Activated CD8-positive, alpha-beta T cell treated with anti-CD3 and anti-CD28 coated beads, Interleukin-2, amount 10 ng/mL, durations not matched to agents 7 days and 5 days (primary cell): ENCODE measurements around the gene NLK. TPM values are rescaled to one million over a fixed set of nuclear protein-coding genes. Genes with fewer than 3 reads are reported as not detected.
"Not testable (repeated sequence)": the region's sequence is repeated elsewhere in the genome, so short reads cannot be mapped to it uniquely, and the experiment has no call there.

ENCODE experiments used
- ATAC-seq: fragments of 150-1000 bp; cut with Tn5 transposase; one replicate; pipeline ENCODE4 v1.10.0; 2021; ENCODE audit warnings: moderate library complexity
- CTCF ChIA-PET: fragments of 350-600 bp; sonication (Branson Sonifier 250); formaldehyde crosslinking; loops from one replicate; lab custom pipeline; 2021; ENCODE audit warnings: antibody characterized with exemption; lab: Charles Lee
- POLR2A ChIA-PET: fragments of 350-600 bp; sonication (Branson Sonifier 250); formaldehyde crosslinking; loops from one replicate; lab custom pipeline; 2021; ENCODE audit warnings: antibody characterized with exemption; lab: Charles Lee
- DNase-seq: peaks from one replicate; pipeline ENCODE4 v3.0.0-alpha.2; 2020
- H3K27ac Mint-ChIP-seq: one replicate; pipeline ENCODE4 v1.8.0; 2021; ENCODE audit warnings: mild to moderate bottlenecking, mixed read lengths
- H3K27me3 Mint-ChIP-seq: one replicate; pipeline ENCODE4 v1.8.0; 2021; ENCODE audit warnings: low read depth, mixed read lengths
- H3K36me3 Mint-ChIP-seq: one replicate; pipeline ENCODE4 v1.8.0; 2021; ENCODE audit warnings: low read depth, mixed read lengths
- H3K4me1 Mint-ChIP-seq: one replicate; pipeline ENCODE4 v1.8.0; 2021; ENCODE audit warnings: low read depth, mixed read lengths
- H3K4me3 Mint-ChIP-seq: one replicate; pipeline ENCODE4 v1.8.0; 2021; ENCODE audit warnings: mild to moderate bottlenecking, mixed read lengths
- H3K9me3 Mint-ChIP-seq: one replicate; pipeline ENCODE4 v1.8.0; 2022; ENCODE audit warnings: mixed read lengths; ENCODE audit not compliant: insufficient read depth
- total RNA-seq, 2 experiments: library from RNA; stranded (reverse); gene quantifications; one replicate each; pipeline ENCODE4 v1.2.3, GENCODE V29; 2021

Gene NLK
- total RNA-seq, 2 experiments from 2014 or later: 11.2 to 12.0 TPM

DNA sequence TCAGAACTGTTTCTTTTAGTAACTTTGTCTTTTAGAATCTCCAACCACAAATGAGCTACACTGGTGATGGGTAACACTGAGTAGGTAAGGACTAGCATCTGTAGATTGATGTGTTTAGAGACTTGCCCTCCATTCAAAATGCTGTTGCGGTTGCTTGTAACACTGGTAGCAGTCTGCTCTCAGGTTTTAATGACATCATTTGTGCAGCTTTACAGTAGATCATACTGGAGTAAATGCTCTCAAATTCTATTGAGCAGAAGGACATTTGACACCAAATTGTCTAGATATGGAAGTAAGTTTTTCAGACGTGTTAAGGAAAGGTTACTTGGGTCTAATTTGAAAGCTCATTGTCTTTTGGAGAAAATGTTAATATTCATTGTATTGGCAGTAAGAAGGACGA, 98.8 kb downstream of the NLK start:
- ATAC-seq (no peak), DNase-seq (no peak)
- Mint-ChIP-seq H3K27me3 (no peaks in the 10 kb centered on the region), H3K9me3 (no peaks in the 10 kb centered on the region), H3K4me3 (no peak overlapping the region), H3K36me3 (peaks cover 3% of the 10 kb centered on the region), H3K27ac (no peak overlapping the region), H3K4me1 (no peaks in the 10 kb centered on the region)
- POLR2A ChIA-PET: no interaction called here
- CTCF ChIA-PET: interaction anchor here (0.7 kb wide), 1 partner anchor 212 kb away, joined by 3 read pairs; no protein-coding TSS in a partner anchor

DNA sequence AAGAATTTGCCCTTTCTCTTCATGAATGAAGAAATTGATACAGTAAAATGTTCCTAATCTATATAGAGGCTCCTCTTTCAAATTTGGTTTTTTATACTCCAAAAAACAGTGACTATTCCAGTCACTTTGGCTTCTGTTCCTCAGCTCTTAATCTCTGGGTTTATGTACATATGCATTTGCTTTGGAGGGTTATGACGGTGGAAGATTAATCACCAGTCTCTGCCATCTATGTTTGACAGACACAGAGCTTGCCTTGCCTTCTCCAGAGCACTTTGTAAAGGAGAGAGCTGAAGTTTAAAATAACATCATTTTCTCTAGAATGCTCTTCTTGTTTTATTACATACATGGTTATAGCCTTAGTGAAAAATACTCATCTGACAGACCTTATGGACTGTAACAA, 99.3 kb downstream of the NLK start:
- POLR2A ChIA-PET: no interaction called here
- Mint-ChIP-seq H3K36me3 (peaks cover 3% of the 10 kb centered on the region), H3K27ac (no peak overlapping the region), H3K4me3 (no peak overlapping the region), H3K4me1 (no peaks in the 10 kb centered on the region), H3K9me3 (no peaks in the 10 kb centered on the region), H3K27me3 (no peaks in the 10 kb centered on the region)
- CTCF ChIA-PET: interaction anchor here (0.7 kb wide), 1 partner anchor 212 kb away, joined by 3 read pairs; no protein-coding TSS in a partner anchor
- DNase-seq: no peak
- ATAC-seq: no peak

DNA sequence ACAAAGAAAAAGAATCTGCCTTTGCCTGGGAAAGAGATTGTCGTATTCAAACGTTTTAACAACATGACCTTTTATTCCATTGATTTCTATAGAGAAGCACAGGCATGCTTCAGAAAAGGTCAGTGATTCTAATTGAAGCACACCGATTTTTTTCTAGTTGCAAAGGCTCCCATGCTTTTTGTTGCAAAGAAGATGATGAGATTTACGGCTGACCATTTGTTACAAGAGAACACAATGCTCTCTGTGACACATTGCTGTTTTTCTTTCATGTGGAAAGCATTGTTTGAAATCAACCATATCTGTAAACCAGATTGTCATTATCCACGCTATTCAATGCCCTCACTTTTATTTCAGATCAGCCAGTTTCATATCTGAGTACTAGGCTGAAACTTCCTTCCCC, 99.8 kb downstream of the NLK start:
- CTCF ChIA-PET: no interaction called here
- Mint-ChIP-seq H3K27me3 (no peaks in the 10 kb centered on the region), H3K9me3 (no peaks in the 10 kb centered on the region), H3K36me3 (peaks cover 3% of the 10 kb centered on the region), H3K4me1 (no peaks in the 10 kb centered on the region), H3K27ac (no peak overlapping the region), H3K4me3 (no peak overlapping the region)
- DNase-seq: no peak
- ATAC-seq: no peak
- POLR2A ChIA-PET: no interaction called here

DNA sequence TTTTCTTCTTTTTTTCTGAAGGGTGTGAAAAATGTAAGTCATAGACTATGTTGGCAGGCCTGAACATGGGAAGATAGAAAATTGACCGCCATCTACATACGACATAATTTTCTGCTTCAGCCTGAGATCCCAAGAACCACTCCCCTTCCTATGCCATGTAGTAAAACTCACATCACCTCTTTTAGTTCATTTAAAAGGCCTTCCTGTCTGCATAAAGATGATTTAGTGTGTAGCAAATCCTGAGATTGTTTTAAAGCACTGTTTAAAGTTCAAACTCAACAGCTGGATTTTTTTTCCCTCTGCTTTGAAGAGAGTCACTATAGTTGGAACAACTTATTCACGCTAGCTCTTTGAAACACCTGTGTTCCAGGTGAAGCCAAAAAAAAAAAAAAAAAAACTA, 101.5 kb downstream of the NLK start:
- no peak overlapping the region for H3K4me3 Mint-ChIP-seq
- POLR2A ChIA-PET: no interaction called here
- no peaks in the 10 kb centered on the region for H3K9me3 Mint-ChIP-seq
- DNase-seq (no peak), ATAC-seq (no peak)
- H3K36me3 Mint-ChIP-seq: peaks cover 3% of the 10 kb centered on the region
- no peaks in the 10 kb centered on the region for H3K27me3 Mint-ChIP-seq
- no peaks in the 10 kb centered on the region for H3K4me1 Mint-ChIP-seq
- CTCF ChIA-PET: no interaction called here
- no peak overlapping the region for H3K27ac Mint-ChIP-seq

DNA sequence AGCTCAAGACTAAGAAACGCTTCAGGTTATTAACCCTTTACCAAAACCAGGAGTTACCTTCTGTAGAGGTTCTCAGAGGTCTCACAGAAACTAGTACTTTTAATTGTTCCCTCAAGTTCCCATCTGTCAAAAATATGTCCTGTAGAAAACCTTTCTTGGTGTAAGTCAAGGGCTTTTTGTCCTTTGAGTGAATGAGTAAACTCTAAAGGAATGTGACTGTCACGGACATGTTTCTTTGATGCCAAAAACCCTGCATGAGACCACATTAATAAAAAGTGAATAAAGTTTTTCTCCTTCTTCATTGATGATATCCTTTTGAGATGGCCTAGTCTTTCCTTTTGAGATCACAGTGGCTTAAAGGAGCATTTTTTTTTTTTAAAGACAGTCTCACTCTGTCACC, 102.9 kb downstream of the NLK start:
- no peaks in the 10 kb centered on the region for H3K4me1 Mint-ChIP-seq
- ChIA-PET CTCF (no interaction called here), POLR2A (no interaction called here)
- H3K27me3 Mint-ChIP-seq: no peaks in the 10 kb centered on the region
- no peak overlapping the region for H3K4me3 Mint-ChIP-seq
- DNase-seq (no peak), ATAC-seq (no peak)
- peaks cover 3% of the 10 kb centered on the region for H3K36me3 Mint-ChIP-seq
- no peak overlapping the region for H3K27ac Mint-ChIP-seq
- H3K9me3 Mint-ChIP-seq: no peaks in the 10 kb centered on the region

DNA sequence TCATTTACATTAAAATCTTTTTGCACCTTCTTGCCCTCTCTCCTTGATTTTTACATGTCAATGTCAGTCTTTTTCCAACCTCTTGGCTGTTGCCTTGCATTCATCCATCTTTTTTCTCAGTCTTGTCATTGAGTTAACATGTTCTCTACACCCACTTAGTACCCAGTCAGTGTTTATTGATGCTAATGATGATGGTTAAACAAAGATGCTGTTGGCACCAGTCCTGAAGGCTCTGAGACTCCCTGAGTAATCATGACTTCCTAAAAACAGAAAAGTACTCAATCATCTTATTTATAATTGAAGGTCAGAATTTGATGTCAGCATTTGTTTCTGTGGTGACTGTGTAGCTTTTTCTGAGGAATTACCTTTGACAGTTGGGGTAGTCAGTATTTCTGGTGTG, 104.5 kb downstream of the NLK start:
- Mint-ChIP-seq H3K27ac (no peak overlapping the region), H3K4me1 (no peaks in the 10 kb centered on the region)
- ATAC-seq: no peak

DNA sequence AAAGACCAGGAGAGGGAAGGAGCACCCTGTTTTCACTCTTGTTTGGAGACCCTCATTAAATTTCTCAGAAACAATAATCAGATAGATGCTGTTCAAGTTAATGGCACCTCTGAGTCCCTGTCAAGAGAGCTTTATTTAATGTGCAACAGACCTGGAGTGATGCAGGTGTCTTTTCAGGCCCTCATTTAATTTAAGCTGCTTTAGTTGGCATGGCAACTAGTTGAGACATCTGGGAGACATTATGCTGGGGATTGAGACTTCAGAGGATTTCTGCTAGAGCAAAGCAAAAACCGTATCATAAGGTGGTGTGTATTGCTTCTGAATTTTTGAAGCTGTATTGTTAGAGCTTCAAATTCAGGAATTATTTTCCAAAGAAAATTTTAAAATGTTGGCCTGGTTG, 108.5 kb downstream of the NLK start:
- ChIA-PET POLR2A (no interaction called here), CTCF (no interaction called here)
- ATAC-seq (no peak), DNase-seq (no peak)
- H3K27ac Mint-ChIP-seq: no peak overlapping the region
- no peaks in the 10 kb centered on the region for H3K4me1 Mint-ChIP-seq
- H3K9me3 Mint-ChIP-seq: no peaks in the 10 kb centered on the region
- peaks cover 2% of the 10 kb centered on the region for H3K36me3 Mint-ChIP-seq
- H3K4me3 Mint-ChIP-seq: no peak overlapping the region
- H3K27me3 Mint-ChIP-seq: no peaks in the 10 kb centered on the region

More for the DNA sequence above, 104.5 kb downstream of the NLK start:
- DNase-seq: no peak
- no peaks in the 10 kb centered on the region for H3K9me3 Mint-ChIP-seq
- H3K27me3 Mint-ChIP-seq: no peaks in the 10 kb centered on the region
- ChIA-PET CTCF (no interaction called here), POLR2A (no interaction called here)
- H3K36me3 Mint-ChIP-seq: peaks cover 3% of the 10 kb centered on the region
- no peak overlapping the region for H3K4me3 Mint-ChIP-seq

DNA sequence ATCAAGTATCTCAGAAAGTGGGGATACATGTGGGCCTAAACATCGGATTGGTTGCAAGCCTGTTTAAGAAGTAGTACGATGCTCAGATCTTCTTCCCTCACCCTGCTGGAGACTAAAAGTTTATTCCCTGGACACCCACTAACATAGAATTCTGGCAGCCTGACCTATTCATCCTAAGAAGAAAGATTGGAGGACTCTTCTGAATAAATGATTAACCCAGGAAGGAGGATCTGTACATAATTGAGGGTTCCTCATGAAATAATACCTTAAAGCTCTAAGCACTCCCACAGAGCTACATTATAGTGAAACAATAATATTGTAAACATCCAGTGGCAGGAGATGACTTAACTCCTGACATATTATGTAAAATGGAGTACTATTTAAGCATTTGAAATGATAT, 111.7 kb downstream of the NLK start:
- Mint-ChIP-seq H3K27ac (no peak overlapping the region), H3K4me1 (no peaks in the 10 kb centered on the region), H3K27me3 (no peaks in the 10 kb centered on the region), H3K9me3 (no peaks in the 10 kb centered on the region), H3K36me3 (peaks cover 2% of the 10 kb centered on the region), H3K4me3 (no peak overlapping the region)
- DNase-seq (no peak), ATAC-seq (no peak)
- POLR2A ChIA-PET: no interaction called here
- CTCF ChIA-PET: no interaction called here

DNA sequence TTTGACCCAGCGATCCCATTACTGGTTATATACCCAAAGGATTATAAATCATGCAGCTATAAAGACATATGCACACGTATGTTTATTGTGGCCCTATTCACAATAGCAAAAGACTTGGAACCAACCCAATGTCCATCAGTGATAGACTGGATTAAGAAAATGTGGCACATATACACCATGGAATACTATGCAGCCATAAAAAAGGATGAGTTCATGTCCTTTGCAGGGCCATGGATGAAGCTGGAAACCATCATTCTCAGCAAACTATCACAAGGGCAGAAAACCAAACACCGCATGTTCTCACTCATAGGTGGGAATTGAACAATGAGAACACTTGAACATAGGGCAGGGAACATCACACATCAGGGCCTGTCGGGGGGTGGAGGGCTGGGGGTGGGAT, 112.9 kb downstream of the NLK start:
- H3K27ac Mint-ChIP-seq, H3K4me1 Mint-ChIP-seq, H3K27me3 Mint-ChIP-seq, ATAC-seq, H3K9me3 Mint-ChIP-seq, H3K4me3 Mint-ChIP-seq, DNase-seq, H3K36me3 Mint-ChIP-seq, CTCF ChIA-PET, POLR2A ChIA-PET: not testable (repeated sequence)

DNA sequence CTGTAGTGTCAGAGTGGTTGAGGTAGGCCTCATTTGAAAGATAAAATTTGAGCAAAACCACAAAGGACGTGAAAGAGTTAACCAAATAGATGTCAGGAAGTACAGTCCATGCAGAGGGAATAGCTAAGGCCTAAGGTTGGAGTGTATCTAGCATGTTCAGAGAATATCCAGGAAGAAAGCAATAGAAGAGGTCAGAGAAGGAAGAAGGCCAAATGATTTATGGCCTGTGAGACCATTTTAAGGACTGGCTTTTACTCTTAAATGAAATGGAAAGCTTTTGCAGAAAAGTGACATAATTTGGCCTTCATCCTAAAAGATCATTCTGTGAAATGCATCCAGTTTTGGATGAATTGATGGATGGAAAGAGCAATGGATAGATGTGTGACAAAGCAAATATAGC, 116.5 kb downstream of the NLK start:
- no peaks in the 10 kb centered on the region for H3K4me1 Mint-ChIP-seq
- H3K9me3 Mint-ChIP-seq: no peaks in the 10 kb centered on the region
- H3K4me3 Mint-ChIP-seq: no peak overlapping the region
- ChIA-PET POLR2A (no interaction called here), CTCF (interaction anchor here (0.8 kb wide), 1 partner anchor 104 kb away, joined by 3 read pairs; no protein-coding TSS in a partner anchor)
- H3K27me3 Mint-ChIP-seq: no peaks in the 10 kb centered on the region
- no peaks in the 10 kb centered on the region for H3K36me3 Mint-ChIP-seq
- ATAC-seq: no peak
- no peak overlapping the region for H3K27ac Mint-ChIP-seq
- DNase-seq: no peak

DNA sequence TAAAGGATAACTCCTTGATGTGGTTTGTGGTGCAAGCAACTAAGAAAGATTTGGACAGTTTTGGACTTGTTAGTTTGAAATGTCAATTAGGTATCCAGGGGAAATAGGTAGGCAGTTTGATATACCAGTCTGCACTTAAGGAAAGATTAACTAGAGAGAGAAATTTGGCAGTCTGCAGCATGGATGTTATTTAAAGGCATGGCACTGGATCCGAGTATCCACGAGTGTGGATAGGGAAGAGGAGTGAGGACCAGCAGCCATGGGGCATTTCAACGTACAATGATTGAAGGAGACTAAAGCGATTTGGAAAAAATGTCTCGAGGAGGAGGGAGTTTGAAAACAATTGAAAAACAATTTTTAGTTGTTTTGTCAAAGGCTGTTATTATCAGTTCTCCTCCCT, 117.4 kb downstream of the NLK start:
- ChIA-PET POLR2A (no interaction called here), CTCF (no interaction called here)
- H3K9me3 Mint-ChIP-seq: no peaks in the 10 kb centered on the region
- no peaks in the 10 kb centered on the region for H3K27me3 Mint-ChIP-seq
- no peak for DNase-seq
- no peaks in the 10 kb centered on the region for H3K36me3 Mint-ChIP-seq
- H3K27ac Mint-ChIP-seq: no peak overlapping the region
- H3K4me1 Mint-ChIP-seq: no peaks in the 10 kb centered on the region
- ATAC-seq: no peak
- H3K4me3 Mint-ChIP-seq: no peak overlapping the region

DNA sequence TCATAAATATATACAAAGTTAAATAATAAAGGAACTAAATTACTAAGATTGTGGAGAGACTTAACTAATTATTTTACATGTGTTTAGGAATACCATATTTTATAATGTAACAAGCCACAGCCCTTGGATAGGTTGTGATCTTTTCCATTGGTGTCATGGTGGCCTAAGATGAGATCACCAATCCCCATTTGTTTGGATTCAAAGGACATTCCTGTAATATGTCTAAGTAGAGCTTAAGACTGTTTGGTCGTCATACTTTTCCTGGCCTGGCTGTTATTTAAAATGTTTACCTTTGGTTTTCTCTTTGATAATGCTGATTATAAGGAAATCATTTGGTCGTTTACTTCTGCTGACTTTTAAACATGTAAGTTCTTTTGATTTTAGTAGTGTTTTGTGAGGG, 118.1 kb downstream of the NLK start:
- H3K4me3 Mint-ChIP-seq: no peak overlapping the region
- CTCF ChIA-PET: no interaction called here

DNA sequence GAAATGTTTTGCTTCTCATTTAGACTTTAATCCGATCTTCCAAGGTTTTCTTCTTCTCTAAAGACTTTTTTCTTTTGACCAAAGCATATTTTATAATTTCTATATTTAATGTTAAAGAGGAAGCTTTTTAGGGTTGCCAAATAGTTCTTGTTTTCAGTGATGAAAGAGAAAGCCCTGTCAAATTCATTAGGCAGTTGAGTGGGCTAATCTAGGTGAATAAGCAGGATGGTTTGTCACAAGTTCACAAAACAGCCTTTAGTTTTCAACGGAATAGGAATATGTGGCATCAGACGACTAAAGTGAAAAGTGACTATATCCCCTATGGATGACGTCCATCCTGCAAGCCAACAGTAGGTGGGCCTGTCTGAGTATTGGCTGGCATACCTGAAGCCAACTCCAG, 118.8 kb downstream of the NLK start:
- DNase-seq (no peak), ATAC-seq (no peak)
- Mint-ChIP-seq H3K4me3 (no peak overlapping the region), H3K27ac (no peak overlapping the region), H3K36me3 (no peaks in the 10 kb centered on the region), H3K4me1 (no peaks in the 10 kb centered on the region), H3K27me3 (no peaks in the 10 kb centered on the region), H3K9me3 (no peaks in the 10 kb centered on the region)
- ChIA-PET CTCF (no interaction called here), POLR2A (no interaction called here)

More for the DNA sequence above, 118.1 kb downstream of the NLK start:
- no peaks in the 10 kb centered on the region for H3K27me3 Mint-ChIP-seq
- H3K4me1 Mint-ChIP-seq: no peaks in the 10 kb centered on the region
- no peak for DNase-seq
- H3K27ac Mint-ChIP-seq: no peak overlapping the region
- POLR2A ChIA-PET: no interaction called here
- H3K9me3 Mint-ChIP-seq: no peaks in the 10 kb centered on the region
- H3K36me3 Mint-ChIP-seq: no peaks in the 10 kb centered on the region
- no peak for ATAC-seq
